ENCODE results near the gene MITF.
"Not testable (repeated sequence)": the region's sequence is repeated elsewhere in the genome, so short reads cannot be mapped to it uniquely, and the experiment has no call there.

Gene MITF

GRCh38 chr3:69791106-69791505, 51.8 kb downstream of the MITF start:
- DNase-seq (ENCODE audit: low spot score), result no peak

DNA sequence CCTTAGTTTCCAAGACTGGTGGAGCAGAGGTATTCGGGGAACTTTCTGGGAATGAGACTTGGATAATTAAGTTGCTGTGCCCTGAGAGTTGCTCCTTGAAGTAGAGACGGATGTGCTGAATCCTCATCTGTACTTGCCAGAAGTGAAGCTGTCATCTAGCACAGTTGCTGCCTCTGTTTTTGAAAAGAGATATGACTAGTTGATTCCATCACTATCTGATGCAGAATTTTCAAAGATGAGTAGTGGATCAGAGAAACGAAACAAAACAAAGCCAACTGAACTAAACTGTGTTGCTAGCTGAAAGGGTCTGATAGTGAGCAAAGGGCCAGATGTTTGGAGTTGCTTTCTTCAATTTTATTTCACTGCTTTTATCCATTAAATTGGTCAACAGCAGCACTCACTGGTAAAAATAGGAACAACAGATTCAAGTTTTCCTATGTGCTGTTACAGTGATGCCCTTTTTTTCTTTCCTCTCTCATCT, 52.7 kb downstream of the MITF start:
- DNase-seq (ENCODE audit: low spot score), result no peak

GRCh38 chr3:69796126-69796525, 56.9 kb downstream of the MITF start:
- not testable (repeated sequence) for DNase-seq (ENCODE audit: low spot score)

DNA sequence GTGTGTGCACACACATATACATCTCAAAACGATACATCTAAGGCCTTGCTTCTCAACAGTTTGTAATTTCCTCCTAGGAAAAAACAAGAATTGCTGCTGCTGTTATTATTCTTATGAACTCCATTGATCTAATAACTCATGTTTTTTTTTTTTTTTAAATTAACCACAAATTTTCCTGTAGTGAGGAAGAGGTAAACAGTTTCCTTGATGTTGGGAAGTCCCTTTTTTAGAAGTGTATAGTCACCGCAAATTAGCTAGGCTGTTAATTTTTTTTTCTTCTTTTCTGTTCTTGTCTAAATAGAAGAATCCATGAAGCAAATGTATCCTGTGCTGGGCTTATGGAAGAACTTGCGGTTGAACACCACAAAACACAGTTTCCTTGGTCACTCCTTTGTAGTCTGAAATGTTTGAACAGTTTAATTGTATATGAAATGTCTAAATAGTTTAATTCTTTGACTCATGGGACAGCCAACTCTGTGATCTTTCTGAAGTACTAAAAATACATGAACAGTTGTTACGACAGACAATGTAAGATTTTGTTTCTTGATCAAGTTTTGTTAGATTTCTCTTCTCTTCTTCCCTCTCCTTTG, 64.5 kb downstream of the MITF start:
- DNase-seq (ENCODE audit: low spot score), result no peak

DNA sequence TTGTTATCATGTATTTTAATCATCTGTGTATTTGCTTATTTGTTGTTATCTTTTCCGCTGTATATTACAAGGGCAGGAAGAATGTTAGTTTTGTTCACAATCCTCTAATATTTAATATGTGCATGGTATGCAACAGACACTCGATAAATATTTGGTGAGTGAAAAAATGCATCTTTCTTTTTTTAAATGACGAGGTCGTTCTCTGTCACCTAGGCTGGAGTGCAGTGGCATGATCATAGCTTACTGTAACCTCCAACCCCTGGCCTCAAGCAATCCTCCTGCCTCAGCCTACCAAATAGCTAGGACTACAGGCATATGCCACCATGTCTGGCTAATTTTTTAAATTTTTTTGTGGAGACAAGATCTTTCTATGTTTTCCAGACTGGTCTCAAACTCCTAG, 66.2 kb downstream of the MITF start:
- no peak for DNase-seq (ENCODE audit: low spot score)

- no peak for DNase-seq (ENCODE audit: low spot score)
Measured at GRCh38 chr3:69806735-69807438, 67.6 kb downstream of the MITF start.

DNA sequence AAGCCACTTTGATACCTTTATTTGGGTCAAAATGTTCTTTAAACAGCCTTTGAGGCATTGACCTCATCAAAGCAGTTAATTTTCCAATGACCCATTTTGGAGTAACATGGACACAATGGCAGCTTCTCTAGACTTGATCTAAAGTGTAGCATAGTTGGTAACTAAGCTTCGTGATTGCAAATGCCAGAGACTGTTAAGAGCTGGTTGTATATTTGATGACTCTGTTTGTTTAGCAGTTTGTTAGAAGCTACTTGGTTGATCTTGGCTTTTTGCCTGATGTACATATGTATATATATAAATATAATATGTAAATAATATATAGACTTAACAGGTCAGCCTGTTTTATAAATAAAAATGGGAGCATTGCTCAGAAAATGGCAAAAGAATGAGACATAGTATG, 68.4 kb downstream of the MITF start:
- DNase-seq (ENCODE audit: low spot score), result no peak

GRCh38 chr3:69809076-69809835, 70.0 kb downstream of the MITF start:
- DNase-seq (ENCODE audit: low spot score), result no peak

- DNase-seq (ENCODE audit: low spot score), result no peak
Measured at GRCh38 chr3:69811452-69812401, 72.5 kb downstream of the MITF start.

GRCh38 chr3:69815970-69816369, 76.7 kb downstream of the MITF start:
- DNase-seq (ENCODE audit: low spot score), result no peak

- DNase-seq (ENCODE audit: low spot score), result no peak
Measured at GRCh38 chr3:69817988-69818387, 78.7 kb downstream of the MITF start.

- DNase-seq (ENCODE audit: low spot score), result no peak
Measured at GRCh38 chr3:69819282-69819681, 80.0 kb downstream of the MITF start.

GRCh38 chr3:69821133-69821532, 81.9 kb downstream of the MITF start:
- no peak for DNase-seq (ENCODE audit: low spot score)

DNA sequence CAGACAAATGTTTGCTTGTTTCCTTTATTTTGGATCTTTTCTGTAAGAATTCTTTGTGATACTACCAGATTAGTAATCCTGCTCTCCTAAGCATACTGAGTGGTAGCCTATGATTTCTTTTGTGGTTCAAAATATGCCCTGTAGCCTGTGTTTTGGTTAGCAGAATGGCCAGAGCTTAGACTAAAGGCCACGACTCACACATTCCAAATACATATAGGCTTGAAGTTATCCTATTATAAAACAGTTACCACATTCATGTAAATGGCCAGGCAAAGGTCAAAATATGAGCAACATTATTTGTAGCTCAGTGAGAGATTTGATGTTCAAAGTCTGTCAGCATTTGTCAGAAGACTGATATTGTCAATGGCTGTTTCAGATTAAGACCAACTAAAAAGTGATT, 84.5 kb downstream of the MITF start:
- no peak for DNase-seq (ENCODE audit: low spot score)

DNA sequence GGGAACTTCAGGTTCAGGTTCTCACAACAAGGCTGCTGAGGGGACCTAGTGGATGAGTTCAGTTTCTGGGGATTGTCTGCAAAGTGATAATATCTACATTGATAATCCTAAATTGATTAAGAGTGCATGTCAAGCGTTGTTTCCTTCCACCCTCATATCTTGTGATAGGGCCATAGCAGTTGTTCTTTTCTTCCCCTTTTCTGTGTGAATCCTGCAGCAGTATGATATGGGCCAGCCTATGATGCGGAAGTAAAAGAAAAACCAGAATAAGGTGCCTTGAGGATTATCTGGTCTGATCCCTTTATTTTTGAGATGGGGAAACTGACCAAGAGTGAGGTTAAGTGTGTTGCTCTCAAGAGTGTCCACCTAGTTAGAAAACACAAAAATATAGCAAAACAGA, 86.2 kb downstream of the MITF start:
- no peak for DNase-seq (ENCODE audit: low spot score)

DNA sequence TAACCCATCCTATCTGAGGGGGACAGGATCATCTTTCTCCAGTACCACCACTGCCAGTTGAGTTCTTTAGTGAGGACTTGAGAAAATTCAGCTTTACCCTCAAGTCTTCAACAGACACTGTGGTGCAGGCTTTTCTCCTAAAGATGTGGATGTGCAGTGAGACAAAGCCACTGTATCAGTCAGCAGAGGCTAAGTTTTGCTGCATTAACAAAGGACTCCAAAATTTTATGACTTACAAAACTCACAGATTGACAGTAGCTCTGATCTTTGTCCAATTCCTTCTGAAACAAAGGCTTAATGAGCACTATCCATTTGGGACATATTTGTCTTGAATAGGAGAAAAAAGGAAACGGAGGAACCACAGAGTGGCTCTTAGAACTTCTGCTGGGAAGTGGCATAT, 87.9 kb downstream of the MITF start:
- DNase-seq (ENCODE audit: low spot score), result no peak

DNA sequence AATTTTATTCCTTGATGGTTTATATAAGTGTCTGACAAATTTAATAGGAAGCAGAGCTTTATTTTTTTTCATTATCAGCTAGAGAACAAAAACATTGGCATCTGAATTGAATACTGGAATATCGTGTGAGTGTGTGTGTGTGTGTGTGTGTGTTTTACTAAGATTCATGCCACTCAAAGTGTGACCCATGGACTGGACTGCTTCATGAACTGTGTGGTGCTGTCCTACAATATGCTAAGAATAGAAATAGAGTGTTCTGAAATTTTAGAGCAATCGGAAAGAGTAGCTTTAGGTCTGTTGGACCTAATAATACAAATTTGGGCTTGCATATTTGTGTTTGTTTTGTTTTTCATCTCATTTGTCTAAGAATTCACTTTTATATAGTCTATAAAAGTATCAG, 89.6 kb downstream of the MITF start:
- no peak for DNase-seq (ENCODE audit: low spot score)

- no peak for DNase-seq (ENCODE audit: low spot score)
Measured at GRCh38 chr3:69830147-69830546, 90.9 kb downstream of the MITF start.

GRCh38 chr3:69831737-69832136, 92.5 kb downstream of the MITF start:
- no peak for DNase-seq (ENCODE audit: low spot score)

- DNase-seq (ENCODE audit: low spot score), result no peak
Measured at GRCh38 chr3:69833591-69833990, 94.3 kb downstream of the MITF start.

GRCh38 chr3:69838217-69838616, 99.0 kb downstream of the MITF start:
- no peak for DNase-seq (ENCODE audit: low spot score)

All from LoVo (cell line).